HepG2 (cell line): ENCODE measurements around the gene OAS2. TPM values are rescaled to one million over a fixed set of nuclear protein-coding genes. Genes with fewer than 3 reads are reported as not detected.

ENCODE experiments used
- ATAC-seq: fragments of 200-7000 bp; cut with Tn5 transposase; 3 replicates; pipeline ENCODE4 v1.9.1; 2020; ENCODE audit warnings: mild to moderate bottlenecking, moderate library complexity
- BruUV-seq: library from RNA; stranded (reverse); fragments of 400-500 nt; replicated peaks from 2 replicates; lab custom pipeline; 2021; lab: Mats Ljungman, UMichigan
- CTCF ChIA-PET: fragments of 300-600 bp; formaldehyde crosslinking; extraction: SDS; loops from one replicate; lab custom pipeline; 2021; ENCODE audit warnings: low total read pairs, inconsistent platforms, low intra/inter-chr PET ratio; lab: Yijun Ruan, JAX
- POLR2A ChIA-PET: fragments of 350-600 bp; sonication (Branson Sonifier 250); formaldehyde crosslinking; loops from one replicate; lab custom pipeline; 2020; ENCODE audit warnings: antibody characterized with exemption, inconsistent platforms; lab: Yijun Ruan, JAX
- DNase-seq: peaks from one replicate; pipeline ENCODE4 v3.0.0-alpha.2; 2015; ENCODE audit warnings: low spot score
- FAIRE-seq: peaks from 3 replicates; lab custom pipeline; 2011; peaks lifted over from hg19 to GRCh38; lab: Jason Lieb, UNC
- H2AFZ ChIP-seq: one replicate; pipeline ENCODE4 v1.6.1; 2011; ENCODE audit warnings: low read length, inconsistent platforms
- H3K27ac ChIP-seq: fragments of 300-600 bp; 3 replicates; pipeline ENCODE4 v1.8.0; 2011; ENCODE audit warnings: mixed run types, mild to moderate bottlenecking, mixed read lengths, low read length, inconsistent platforms; ENCODE audit not compliant: insufficient read depth; ENCODE audit errors: extremely low read length
- H3K27me3 ChIP-seq, 2 experiments: fragments of 200-600 bp in 1 of 2; 2 replicates in 1 of 2; 3 replicates in 1 of 2; pipeline versions ENCODE4 v1.6.0 to v1.8.0; 2011; ENCODE audit warnings: low read length in 2 of 2, mild to moderate bottlenecking in 2 of 2, moderate library complexity in 2 of 2, inconsistent platforms in 1 of 2; ENCODE audit not compliant: insufficient read depth in 2 of 2, control insufficient read depth in 1 of 2
- H3K36me3 ChIP-seq, 2 experiments: fragments of 200-600 bp in 1 of 2; replicated peaks in 1 of 2; 2 replicates in 1 of 2; 3 replicates in 1 of 2; pipeline versions ENCODE4 v1.5.1 to v1.8.0; 2011; ENCODE audit warnings: low read length in 2 of 2, inconsistent platforms in 1 of 2; ENCODE audit not compliant: insufficient read depth in 2 of 2, control insufficient read depth in 1 of 2
- H3K4me1 ChIP-seq: 2 replicates; pipeline ENCODE4 v1.5.1; 2012; ENCODE audit warnings: low read length, inconsistent platforms; ENCODE audit not compliant: insufficient read depth
- H3K4me2 ChIP-seq: 2 replicates; pipeline ENCODE4 v1.6.0; 2011; ENCODE audit warnings: low read depth, low read length, inconsistent platforms
- H3K4me3 ChIP-seq, 3 experiments: fragments of 200-600 bp in 1 of 3; sonication (generic), shearing (Covaris generic) in 1 of 3; replicated peaks in 1 of 3; 2 replicates each; pipeline ENCODE4 v1.5.1; 2011 to 2016; ENCODE audit warnings: low read length in 3 of 3, inconsistent platforms in 2 of 3, low read depth in 2 of 3, mild to moderate bottlenecking in 2 of 3, control low read depth in 1 of 3, mixed read lengths in 1 of 3; ENCODE audit not compliant: insufficient read depth in 1 of 3
- H3K79me2 ChIP-seq: one replicate; pipeline ENCODE4 v1.6.1; 2011; ENCODE audit warnings: low read length, inconsistent platforms; ENCODE audit not compliant: insufficient read depth
- H3K9ac ChIP-seq: 2 replicates; pipeline ENCODE4 v1.6.0; 2011; ENCODE audit warnings: mild to moderate bottlenecking, low read depth, low read length, inconsistent platforms; ENCODE audit not compliant: insufficient read depth
- H3K9me3 ChIP-seq: 2 replicates; pipeline ENCODE4 v1.5.1; 2012; ENCODE audit warnings: mild to moderate bottlenecking, low read length
- H4K20me1 ChIP-seq: 2 replicates; pipeline ENCODE4 v1.6.0; 2011; ENCODE audit warnings: inconsistent platforms, mild to moderate bottlenecking, low read length, moderate library complexity; ENCODE audit not compliant: insufficient read depth
- ATF7 ChIP-seq, 2 experiments: fragments of 450-650 bp in 1 of 2; sonication (generic) in 1 of 2; formaldehyde crosslinking in 1 of 2; IDR thresholded peaks; 2 replicates each; pipeline versions ENCODE4 v1.4.0 to v1.6.1; 2016 to 2020; ENCODE audit warnings: antibody characterized with exemption in 1 of 2, mild to moderate bottlenecking in 1 of 2, missing genetic modification reagents in 1 of 2
- BRCA1 ChIP-seq: sonication (generic); formaldehyde crosslinking; IDR thresholded peaks from 2 replicates; pipeline ENCODE4 v1.4.0; 2020; ENCODE audit warnings: missing genetic modification reagents
- FOXA1 ChIP-seq, 2 experiments: fragments of 450-650 bp in 1 of 2; sonication (generic) in 1 of 2; formaldehyde crosslinking in 1 of 2; IDR thresholded peaks; 2 replicates each; pipeline versions ENCODE4 v1.4.0 to v1.6.1; 2016 to 2020; ENCODE audit warnings: missing genetic modification reagents in 1 of 2
- FOXA3 ChIP-seq: IDR thresholded peaks from 2 replicates; pipeline ENCODE4 v1.6.1; 2016; ENCODE audit warnings: missing genetic modification reagents, missing compliant biosample characterization
- GATAD2A ChIP-seq: IDR thresholded peaks from 2 replicates; pipeline ENCODE4 v1.6.1; 2016
- IRX3 ChIP-seq: sonication (generic); formaldehyde crosslinking; IDR thresholded peaks from 2 replicates; pipeline ENCODE4 v1.8.1; 2023; ENCODE audit warnings: mild to moderate bottlenecking, low read depth, missing genetic modification reagents, borderline replicate concordance
- PCBP2 ChIP-seq: fragments of 200-400 bp; formaldehyde crosslinking; optimal IDR thresholded peaks from 2 replicates; pipeline ENCODE3; 2018; ENCODE audit warnings: low read length, low read depth; ENCODE audit not compliant: poor library complexity, severe bottlenecking
- RBM39 ChIP-seq: fragments of 200-400 bp; formaldehyde crosslinking; IDR thresholded peaks from one replicate; pipeline ENCODE4 v1.6.1; 2018; ENCODE audit warnings: antibody characterized with exemption, mild to moderate bottlenecking, low read depth, low read length; ENCODE audit not compliant: poor library complexity, severe bottlenecking
- SMAD9 ChIP-seq: sonication (generic); formaldehyde crosslinking; IDR thresholded peaks from 2 replicates; pipeline ENCODE4 v1.5.1; 2020; ENCODE audit warnings: mild to moderate bottlenecking, missing genetic modification reagents
- SNRNP70 ChIP-seq: fragments of 200-400 bp; formaldehyde crosslinking; IDR thresholded peaks from 2 replicates; pipeline ENCODE4 v1.6.1; 2017; ENCODE audit warnings: mild to moderate bottlenecking, low read depth, low read length, moderate library complexity
- TCF7 ChIP-seq: sonication (generic); IDR thresholded peaks from 2 replicates; pipeline ENCODE4 v1.6.1; 2016; ENCODE audit warnings: antibody characterized with exemption, low read depth
- ZBTB3 ChIP-seq: sonication (generic); formaldehyde crosslinking; IDR thresholded peaks from 2 replicates; pipeline ENCODE4 v1.4.0; 2020; ENCODE audit warnings: low read depth, mild to moderate bottlenecking, moderate library complexity, missing genetic modification reagents, borderline replicate concordance
- ZNF124 ChIP-seq: sonication (generic); formaldehyde crosslinking; IDR thresholded peaks from 2 replicates; pipeline ENCODE4 v1.4.0; 2020; ENCODE audit warnings: missing genetic modification reagents
- ZNF205 ChIP-seq: IDR thresholded peaks from 2 replicates; pipeline ENCODE4 v1.6.1; 2018; ENCODE audit warnings: missing biosample characterization, missing genetic modification reagents
- ZNF629 ChIP-seq: sonication (generic); formaldehyde crosslinking; conservative IDR thresholded peaks from 2 replicates; pipeline ENCODE4 v1.5.0; 2020; ENCODE audit warnings: missing genetic modification reagents
- WGBS: methylation state at CpG from one replicate; pipeline ENCODE4 v1.1.6; 2017; ENCODE audit warnings: low lambda C conversion rate; 5-methylcytosine and 5-hydroxymethylcytosine counted together
- in situ Hi-C: cut with HindIII; loops from 2 replicates; pipeline ENCODE4 v1.10.0; 2017; ENCODE audit warnings: low pct_unique_long_range_greater_than_20kb; ENCODE audit not compliant: extremely low pct_ligation_motif_present
- intact Hi-C: fragments of 100-400 bp; cut with micrococcal nuclease; formaldehyde crosslinking; loops from one replicate; pipeline ENCODE4 v1.10.0; 2022; ENCODE audit not compliant: unreplicated experiment
- polyA plus RNA-seq, 8 experiments: library from polyadenylated mRNA; depleted of rRNA in 3 of 8; stranded (reverse) in 7 of 8; unstranded in 1 of 8; fragments of >200 nt; fragmentation: Illumina TruSeq in 4 of 8; extraction: Trizol in 4 of 8; gene quantifications; 2 replicates each; pipeline versions ENCODE4 v1.2.1 to v1.2.3, GENCODE V29; 2011 to 2016; ENCODE audit warnings: low read depth in 4 of 8, missing spikeins in 1 of 8, mixed read lengths in 1 of 8; ENCODE audit not compliant: insufficient read depth in 1 of 8
- total RNA-seq, 5 experiments: library from RNA; depleted of rRNA; stranded (reverse); fragments of >200 nt; fragmentation: Illumina TruSeq; extraction: Trizol; gene quantifications; 2 replicates each; pipeline ENCODE4 v1.2.3, GENCODE V29; 2016; ENCODE audit warnings: low read depth in 1 of 5
- TF ChIP-seq, protein P1 (sequence below): IDR thresholded peaks from 2 replicates; pipeline ENCODE4 v1.6.1; 2012; ENCODE audit warnings: inconsistent platforms
- TF ChIP-seq, protein P2 (sequence below): sonication (generic); formaldehyde crosslinking; IDR thresholded peaks from 2 replicates; pipeline ENCODE4 v1.8.0; 2022; ENCODE audit warnings: missing genetic modification reagents, low read depth, mild to moderate bottlenecking, borderline replicate concordance
- TF ChIP-seq, protein P3 (sequence below): sonication (generic); formaldehyde crosslinking; IDR thresholded peaks from 2 replicates; pipeline ENCODE4 v1.4.0; 2020; ENCODE audit warnings: mild to moderate bottlenecking, missing genetic modification reagents

Gene OAS2
- total and polyA plus RNA-seq, 2 of the 13 experiments (the other 11 are each of a cell fraction or from before 2014, with no cell fraction given): 0.05 to 0.24 TPM

DNA sequence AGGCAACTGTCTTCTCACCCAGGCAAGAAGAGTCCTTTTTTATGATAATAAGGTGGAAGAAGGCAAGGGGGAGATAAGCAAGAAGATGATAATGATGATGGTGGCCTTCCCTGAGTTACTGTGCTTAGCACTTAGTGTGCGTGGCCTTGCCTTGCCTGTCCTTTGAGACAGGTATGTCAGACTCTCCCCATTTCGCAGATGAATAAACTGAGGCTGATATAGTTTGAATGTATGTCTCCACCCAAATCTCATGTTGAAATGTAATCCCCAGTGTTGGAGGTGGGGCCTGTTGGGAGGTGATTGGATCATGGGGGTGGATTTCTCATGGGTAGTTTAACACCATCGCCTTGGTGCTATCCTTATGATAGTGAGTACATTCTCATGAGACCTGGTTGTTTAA is 48.6 kb upstream of the OAS2 start:
- FAIRE-seq: no peak
- CTCF ChIA-PET: no interaction called here
- WGBS: 67% methylated on average over 3 of the region's 3 CpGs
- in situ Hi-C loops (no loop called here), intact Hi-C loops (no loop called here)
- H3K9me3 ChIP-seq: no peaks in the 10 kb centered on the region; the same call in 1 of the 2 replicates
- H3K27ac ChIP-seq: no peak overlapping the region
- no peaks in the 10 kb centered on the region for H3K27me3 ChIP-seq
- no peaks in the 10 kb centered on the region for H4K20me1 ChIP-seq
- no TSS peak for BruUV-seq
- peaks cover 32% of the 10 kb centered on the region for H3K4me1 ChIP-seq
- POLR2A ChIA-PET: no interaction called here
- H3K9ac ChIP-seq: no peak overlapping the region
- no peaks in the 10 kb centered on the region for H3K79me2 ChIP-seq
- no peaks in the 10 kb centered on the region for H3K36me3 ChIP-seq
- no peak overlapping the region for H3K4me3 ChIP-seq
- no peak overlapping the region for H2AFZ ChIP-seq
- no peak for ATAC-seq
- no peak for TF ChIP-seq FOXA1 (IDR thresholded peaks at IDR 0.05)
- TF ChIP-seq FOXA1 (CRISPR knock-in tag; IDR thresholded peaks at IDR 0.05): no peak
- peak; percentile 59; the same call in 1 of the 2 replicates for TF ChIP-seq ZNF629 (CRISPR knock-in tag)
- no peak for TF ChIP-seq BRCA1 (CRISPR knock-in tag)
- no peak for DNase-seq
- H3K4me2 ChIP-seq: no peak overlapping the region

DNA sequence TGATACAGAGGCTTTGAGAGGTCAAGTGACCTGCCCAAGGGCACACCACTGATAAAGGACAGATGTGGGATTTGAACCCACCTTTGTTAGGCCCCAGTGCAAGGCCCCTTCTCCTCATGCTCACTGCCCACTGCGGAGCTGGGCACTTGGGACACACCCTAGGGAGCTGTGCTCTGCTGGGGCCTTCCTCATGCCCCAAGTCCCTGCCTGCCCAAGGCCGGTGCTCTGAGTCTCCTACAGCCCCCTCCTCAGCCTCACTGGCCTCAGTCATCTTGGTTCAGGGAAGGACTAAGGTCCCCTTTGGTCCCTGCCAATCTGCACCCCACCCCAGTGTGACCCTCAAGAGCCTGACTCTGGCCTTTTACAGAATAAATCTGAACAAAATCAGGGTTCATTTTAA is 48.0 kb upstream of the OAS2 start:
- H4K20me1 ChIP-seq: no peaks in the 10 kb centered on the region
- no TSS peak for BruUV-seq
- no peak for DNase-seq
- TF ChIP-seq ZBTB3 (CRISPR knock-in tag): no peak
- TF ChIP-seq SNRNP70: no peak
- TF ChIP-seq ZNF124 (CRISPR knock-in tag): no peak
- TF ChIP-seq IRX3 (CRISPR knock-in tag): no peak
- no peak for TF ChIP-seq SMAD9
- TF ChIP-seq, protein P1, sequence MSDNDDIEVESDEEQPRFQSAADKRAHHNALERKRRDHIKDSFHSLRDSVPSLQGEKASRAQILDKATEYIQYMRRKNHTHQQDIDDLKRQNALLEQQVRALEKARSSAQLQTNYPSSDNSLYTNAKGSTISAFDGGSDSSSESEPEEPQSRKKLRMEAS: no peak
- TF ChIP-seq RBM39: no peak
- TF ChIP-seq, protein P2, sequence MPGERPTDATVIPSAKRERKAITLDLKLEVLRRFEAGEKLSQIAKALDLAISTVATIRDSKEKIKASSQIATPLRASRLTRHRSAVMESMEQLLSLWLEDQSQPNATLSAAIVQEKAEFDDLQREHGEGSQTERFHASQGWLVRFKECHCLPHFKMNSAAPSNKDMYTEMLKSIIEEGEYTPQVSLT (CRISPR knock-in tag): no peak
- no peak for TF ChIP-seq TCF7
- no peak for TF ChIP-seq GATAD2A (CRISPR knock-in tag)
- TF ChIP-seq ZNF205 (CRISPR knock-in tag): no peak
- TF ChIP-seq, protein P3, sequence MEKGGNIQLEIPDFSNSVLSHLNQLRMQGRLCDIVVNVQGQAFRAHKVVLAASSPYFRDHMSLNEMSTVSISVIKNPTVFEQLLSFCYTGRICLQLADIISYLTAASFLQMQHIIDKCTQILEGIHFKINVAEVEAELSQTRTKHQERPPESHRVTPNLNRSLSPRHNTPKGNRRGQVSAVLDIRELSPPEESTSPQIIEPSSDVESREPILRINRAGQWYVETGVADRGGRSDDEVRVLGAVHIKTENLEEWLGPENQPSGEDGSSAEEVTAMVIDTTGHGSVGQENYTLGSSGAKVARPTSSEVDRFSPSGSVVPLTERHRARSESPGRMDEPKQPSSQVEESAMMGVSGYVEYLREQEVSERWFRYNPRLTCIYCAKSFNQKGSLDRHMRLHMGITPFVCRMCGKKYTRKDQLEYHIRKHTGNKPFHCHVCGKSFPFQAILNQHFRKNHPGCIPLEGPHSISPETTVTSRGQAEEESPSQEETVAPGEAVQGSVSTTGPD (CRISPR knock-in tag): no peak
- no peak for TF ChIP-seq PCBP2
- TF ChIP-seq FOXA3 (CRISPR knock-in tag): no peak
- no peak for TF ChIP-seq ATF7 (IDR thresholded peaks at IDR 0.05)
- TF ChIP-seq ATF7 (CRISPR knock-in tag; IDR thresholded peaks at IDR 0.05): no peak
- no peak for FAIRE-seq
- H3K4me1 ChIP-seq: peaks cover 26% of the 10 kb centered on the region
- intact Hi-C loops (no loop called here), in situ Hi-C loops (no loop called here)
- H3K9me3 ChIP-seq: no peaks in the 10 kb centered on the region; the same call in 1 of the 2 replicates
- H3K79me2 ChIP-seq: no peaks in the 10 kb centered on the region
- no peak overlapping the region for H2AFZ ChIP-seq
- ChIA-PET CTCF (no interaction called here), POLR2A (no interaction called here)
- H3K4me2 ChIP-seq: no peak overlapping the region
- H3K9ac ChIP-seq: no peak overlapping the region
- H3K27me3 ChIP-seq: no peaks in the 10 kb centered on the region
- ATAC-seq: no peak
- H3K4me3 ChIP-seq: no peak overlapping the region
- H3K36me3 ChIP-seq: no peaks in the 10 kb centered on the region
- WGBS: 25% methylated on average over 1 of the region's 2 CpGs
- H3K27ac ChIP-seq: no peak overlapping the region
